Large intestine (tissue), 3 donors: ENCODE data around the gene AUTS2. TPM values are rescaled to one million over a fixed set of nuclear protein-coding genes. Genes with fewer than 3 reads are reported as not detected.

Experiments used
- DNase-seq, 2 donors: peaks; one replicate each; pipeline versions ENCODE4 v3.0.0 to v3.0.0-alpha.2; 2013
- H3K27ac ChIP-seq: one replicate; pipeline ENCODE4 v1.5.1; 2013; ENCODE audit warnings: low read length
- H3K27me3 ChIP-seq: 2 replicates; pipeline ENCODE4 v1.6.1; 2013; ENCODE audit warnings: low read length; ENCODE audit not compliant: control insufficient read depth, insufficient read depth
- H3K36me3 ChIP-seq: 2 replicates; pipeline ENCODE4 v1.6.1; 2013; ENCODE audit warnings: low read length; ENCODE audit not compliant: control insufficient read depth, insufficient read depth
- H3K4me1 ChIP-seq: one replicate; pipeline ENCODE4 v1.6.1; 2013; ENCODE audit warnings: low read length; ENCODE audit not compliant: control insufficient read depth, insufficient read depth
- H3K4me3 ChIP-seq: one replicate; pipeline ENCODE4 v1.5.1; 2013; ENCODE audit warnings: low read length
- H3K9me3 ChIP-seq: one replicate; pipeline ENCODE4 v1.6.1; 2013; ENCODE audit warnings: mild to moderate bottlenecking, low read depth, low read length, moderate library complexity; ENCODE audit not compliant: control insufficient read depth
- WGBS: methylation state at CpG from one replicate; pipeline ENCODE4 v1.1.5; 2013; ENCODE audit warnings: low lambda C conversion rate; ENCODE audit not compliant: insufficient coverage; 5-methylcytosine and 5-hydroxymethylcytosine counted together
- polyA plus RNA-seq: library from polyadenylated mRNA; unstranded; fragments of 120-200 nt; gene quantifications from one replicate; pipeline ENCODE4 v1.2.1, GENCODE V29; 2013

Gene AUTS2
- polyA plus RNA-seq, 1 donor = 51.3 TPM

- no CpG with 5 or more reads among the region's 7 CpGs for WGBS
- no peaks in the 10 kb centered on the region for H3K27me3 ChIP-seq
- H3K36me3 ChIP-seq = no peaks in the 10 kb centered on the region
- no peak overlapping the region for H3K4me3 ChIP-seq
- no peaks in the 10 kb centered on the region for H3K4me1 ChIP-seq
- no peak overlapping the region for H3K27ac ChIP-seq
- H3K9me3 ChIP-seq = no peaks in the 10 kb centered on the region
- no peak for DNase-seq
These were observed 705.0 kb downstream of the AUTS2 start for GRCh38 chr7:70303309-70303708.

GRCh38 chr7:70303780-70304179 lies 705.5 kb downstream of the AUTS2 start:
- Histone ChIP-seq H3K4me3 (no peak overlapping the region), H3K4me1 (no peaks in the 10 kb centered on the region), H3K27ac (no peak overlapping the region), H3K27me3 (no peaks in the 10 kb centered on the region), H3K36me3 (no peaks in the 10 kb centered on the region), H3K9me3 (no peaks in the 10 kb centered on the region)
- WGBS = no CpG with 5 or more reads among the region's 2 CpGs
- no peak for DNase-seq

GRCh38 chr7:70306173-70306572 lies 707.9 kb downstream of the AUTS2 start:
- Histone ChIP-seq H3K9me3 (no peaks in the 10 kb centered on the region), H3K27ac (no peak overlapping the region), H3K36me3 (no peaks in the 10 kb centered on the region), H3K27me3 (no peaks in the 10 kb centered on the region), H3K4me3 (no peak overlapping the region), H3K4me1 (no peaks in the 10 kb centered on the region)
- no peak for DNase-seq
- no CpG with 5 or more reads among the region's 2 CpGs for WGBS

- DNase-seq = peak in 1 of 2 donors; percentile 14
- Histone ChIP-seq H3K4me3 (no peak overlapping the region), H3K27ac (no peak overlapping the region)
These were observed 709.4 kb downstream of the AUTS2 start for GRCh38 chr7:70307544-70308106.

GRCh38 chr7:70312336-70312735 lies 714.1 kb downstream of the AUTS2 start:
- DNase-seq = no peak
- Histone ChIP-seq H3K4me1 (no peaks in the 10 kb centered on the region), H3K36me3 (no peaks in the 10 kb centered on the region), H3K9me3 (no peaks in the 10 kb centered on the region), H3K27ac (no peak overlapping the region), H3K27me3 (no peaks in the 10 kb centered on the region), H3K4me3 (no peak overlapping the region)
- 100% methylated on average over 1 of the region's 1 CpG for WGBS

More at GRCh38 chr7:70307544-70308106, 709.4 kb downstream of the AUTS2 start:
- 33% methylated on average over 3 of the region's 3 CpGs for WGBS
- Histone ChIP-seq H3K9me3 (no peaks in the 10 kb centered on the region), H3K27me3 (no peaks in the 10 kb centered on the region), H3K4me1 (no peaks in the 10 kb centered on the region), H3K36me3 (no peaks in the 10 kb centered on the region)

- Histone ChIP-seq H3K27ac (no peak overlapping the region), H3K27me3 (no peaks in the 10 kb centered on the region), H3K4me3 (no peak overlapping the region), H3K4me1 (no peaks in the 10 kb centered on the region), H3K36me3 (no peaks in the 10 kb centered on the region), H3K9me3 (no peaks in the 10 kb centered on the region)
- 83% methylated on average over 1 of the region's 3 CpGs for WGBS
- no peak for DNase-seq
These were observed 715.0 kb downstream of the AUTS2 start for GRCh38 chr7:70313271-70313670.

- 80% methylated on average over 1 of the region's 10 CpGs for WGBS
- no peak overlapping the region for H3K27ac ChIP-seq
- no peak overlapping the region for H3K4me3 ChIP-seq
- no peaks in the 10 kb centered on the region for H3K36me3 ChIP-seq
- H3K9me3 ChIP-seq = no peaks in the 10 kb centered on the region
- no peaks in the 10 kb centered on the region for H3K4me1 ChIP-seq
- no peaks in the 10 kb centered on the region for H3K27me3 ChIP-seq
- no peak for DNase-seq
These were observed 715.4 kb downstream of the AUTS2 start for GRCh38 chr7:70313687-70314086.

- no peaks in the 10 kb centered on the region for H3K36me3 ChIP-seq
- H3K4me1 ChIP-seq = no peaks in the 10 kb centered on the region
- no CpG with 5 or more reads among the region's 2 CpGs for WGBS
- H3K9me3 ChIP-seq = no peaks in the 10 kb centered on the region
- H3K27me3 ChIP-seq = no peaks in the 10 kb centered on the region
- no peak overlapping the region for H3K27ac ChIP-seq
- no peak for DNase-seq
- H3K4me3 ChIP-seq = no peak overlapping the region
These were observed 715.9 kb downstream of the AUTS2 start for GRCh38 chr7:70314221-70314620.

- H3K27ac ChIP-seq = no peak overlapping the region
These were observed 718.5 kb downstream of the AUTS2 start for GRCh38 chr7:70316745-70317144.

GRCh38 chr7:70317356-70317755 lies 719.1 kb downstream of the AUTS2 start:
- H3K9me3 ChIP-seq = no peaks in the 10 kb centered on the region
- no peaks in the 10 kb centered on the region for H3K4me1 ChIP-seq
- H3K27ac ChIP-seq = no peak overlapping the region
- DNase-seq = no peak
- no CpG with 5 or more reads among the region's 2 CpGs for WGBS
- H3K4me3 ChIP-seq = no peak overlapping the region
- no peaks in the 10 kb centered on the region for H3K27me3 ChIP-seq
- H3K36me3 ChIP-seq = no peaks in the 10 kb centered on the region

More at GRCh38 chr7:70316745-70317144, 718.5 kb downstream of the AUTS2 start:
- 86% methylated on average over 3 of the region's 7 CpGs for WGBS
- Histone ChIP-seq H3K4me3 (no peak overlapping the region), H3K27me3 (no peaks in the 10 kb centered on the region), H3K9me3 (no peaks in the 10 kb centered on the region), H3K4me1 (no peaks in the 10 kb centered on the region), H3K36me3 (no peaks in the 10 kb centered on the region)
- no peak for DNase-seq

DNA sequence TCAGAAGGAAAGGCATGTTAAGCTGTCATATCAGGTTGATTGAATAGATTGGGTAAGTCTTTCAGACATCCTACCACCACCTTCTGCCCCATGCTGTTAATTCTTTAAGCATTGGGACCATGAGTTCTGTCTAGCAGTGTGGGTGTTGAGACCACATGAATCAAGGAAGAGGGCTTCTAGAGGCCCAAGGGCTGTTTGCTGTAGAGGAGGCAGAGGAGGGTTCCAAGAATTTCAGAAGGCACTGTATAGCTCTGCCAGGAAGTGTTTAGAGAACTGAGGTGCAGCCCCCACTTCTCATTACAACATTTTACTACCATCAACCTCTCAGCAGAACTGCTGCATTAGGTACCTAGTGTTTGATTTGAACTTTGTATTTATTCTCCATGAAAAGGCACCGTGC lies 720.2 kb downstream of the AUTS2 start:
- H3K9me3 ChIP-seq = no peaks in the 10 kb centered on the region
- no peak overlapping the region for H3K4me3 ChIP-seq
- H3K27me3 ChIP-seq = no peaks in the 10 kb centered on the region
- H3K27ac ChIP-seq = no peak overlapping the region
- H3K36me3 ChIP-seq = no peaks in the 10 kb centered on the region
- no CpG with 5 or more reads among the region's 1 CpG for WGBS
- DNase-seq = no peak
- no peaks in the 10 kb centered on the region for H3K4me1 ChIP-seq
